GM18505 (cell line): ENCODE measurements around the gene LILRB3.
"Not testable (repeated sequence)": the region's sequence is repeated elsewhere in the genome, so short reads cannot be mapped to it uniquely, and the experiment has no call there.

Experiments used
- ATAC-seq: cut with Tn5 transposase; IDR thresholded peaks from one replicate; pipeline ENCODE4 v1.9.1; 2021; ENCODE audit not compliant: unreplicated experiment
- POLR2A ChIP-seq: IDR thresholded peaks from 4 replicates; pipeline ENCODE4 v1.6.1; 2011; ENCODE audit warnings: borderline replicate concordance; ENCODE audit not compliant: insufficient read depth, insufficient read length; ENCODE audit errors: extremely low read depth

LILRB3 gene

GRCh38 chr19:54231077-54231931 lies 8.5 kb upstream of the LILRB3 start:
- no peak for ATAC-seq
- TF ChIP-seq POLR2A, result no peak

- no peak for ATAC-seq
- no peak for TF ChIP-seq POLR2A
Observed at GRCh38 chr19:54230031-54230430, 7.2 kb upstream of the LILRB3 start.

DNA sequence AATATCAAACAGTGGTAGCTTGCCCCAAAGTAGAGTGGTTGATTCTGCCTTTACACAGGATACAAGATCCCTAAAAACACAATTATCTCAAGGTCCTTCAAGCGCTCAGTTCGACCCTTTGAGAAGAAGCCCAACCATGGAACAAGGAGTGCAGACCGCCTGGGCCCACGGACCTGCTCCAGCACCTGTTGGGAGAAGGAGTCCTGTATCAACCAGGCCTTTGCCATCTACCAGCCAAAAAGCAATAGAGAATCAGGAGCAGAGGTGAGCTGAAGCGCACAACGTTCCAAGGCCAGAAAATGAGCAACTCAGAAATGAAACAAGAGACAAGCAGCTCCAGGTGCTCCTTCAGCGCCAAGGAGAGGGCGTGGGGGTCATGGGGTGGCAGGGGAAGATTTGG lies 6.3 kb upstream of the LILRB3 start:
- ATAC-seq, result no peak
- no peak for TF ChIP-seq POLR2A

- ATAC-seq, result not testable (repeated sequence)
Observed at GRCh38 chr19:54224619-54225018, 1.8 kb upstream of the LILRB3 start.

- not testable (repeated sequence) for ATAC-seq
Observed at GRCh38 chr19:54223937-54224281, 1.1 kb upstream of the LILRB3 start.

DNA sequence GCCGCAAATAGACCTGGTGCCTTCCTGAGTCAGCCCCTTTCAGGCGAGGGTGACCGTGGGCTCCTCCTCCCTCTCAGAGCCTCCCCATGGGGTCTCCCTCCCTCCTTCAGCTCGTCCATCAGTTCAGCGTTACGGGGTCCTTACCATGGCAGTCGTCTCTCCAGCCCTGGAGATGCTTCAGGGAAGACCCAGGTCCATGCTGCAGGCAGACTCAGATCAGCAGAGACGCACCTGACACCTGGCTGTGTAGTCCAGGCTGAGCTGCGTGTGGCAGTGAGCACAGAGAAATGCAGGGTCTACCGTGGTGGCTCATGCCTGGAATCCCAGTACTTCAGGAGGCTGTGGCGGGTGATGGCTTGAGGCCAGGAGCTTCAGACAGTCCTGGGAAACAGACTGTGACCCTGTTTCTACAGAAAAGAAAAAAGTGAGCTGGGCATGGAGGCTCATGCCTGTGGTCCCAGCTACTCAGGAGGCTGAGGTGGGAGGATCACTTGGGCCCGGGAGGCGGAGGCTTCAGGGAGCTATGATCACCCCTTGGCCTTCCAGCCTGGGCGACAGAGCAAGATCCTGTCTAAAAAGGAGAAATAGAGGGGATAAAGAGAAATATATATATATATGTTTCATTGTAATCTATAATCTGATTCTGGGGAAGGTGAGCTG lies 600 bp upstream of the LILRB3 start:
- ATAC-seq, result not testable (repeated sequence)

- ATAC-seq, result not testable (repeated sequence)
Observed at GRCh38 chr19:54221947-54222346, 860 bp downstream of the LILRB3 start.

DNA sequence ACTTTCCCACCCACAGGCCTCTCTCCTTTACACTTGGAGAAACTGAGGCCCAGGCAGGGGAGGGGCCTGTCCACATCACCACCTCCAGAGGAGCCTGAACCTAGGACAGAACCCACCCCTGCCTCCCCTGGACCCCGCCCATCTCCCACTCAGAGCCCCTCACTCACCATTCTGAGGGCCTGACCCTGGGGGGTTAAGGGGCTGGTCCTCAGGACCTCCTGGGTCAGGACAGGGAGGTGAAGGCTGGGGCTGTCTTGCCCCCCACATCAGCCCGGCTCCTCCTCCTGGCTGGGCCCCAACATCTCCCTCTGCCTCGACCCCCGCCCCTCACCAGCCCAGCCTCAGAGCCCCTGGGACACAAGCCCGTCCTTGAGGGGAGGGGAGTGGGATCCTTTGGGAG lies 3.1 kb downstream of the LILRB3 start:
- ATAC-seq, result not testable (repeated sequence)

DNA sequence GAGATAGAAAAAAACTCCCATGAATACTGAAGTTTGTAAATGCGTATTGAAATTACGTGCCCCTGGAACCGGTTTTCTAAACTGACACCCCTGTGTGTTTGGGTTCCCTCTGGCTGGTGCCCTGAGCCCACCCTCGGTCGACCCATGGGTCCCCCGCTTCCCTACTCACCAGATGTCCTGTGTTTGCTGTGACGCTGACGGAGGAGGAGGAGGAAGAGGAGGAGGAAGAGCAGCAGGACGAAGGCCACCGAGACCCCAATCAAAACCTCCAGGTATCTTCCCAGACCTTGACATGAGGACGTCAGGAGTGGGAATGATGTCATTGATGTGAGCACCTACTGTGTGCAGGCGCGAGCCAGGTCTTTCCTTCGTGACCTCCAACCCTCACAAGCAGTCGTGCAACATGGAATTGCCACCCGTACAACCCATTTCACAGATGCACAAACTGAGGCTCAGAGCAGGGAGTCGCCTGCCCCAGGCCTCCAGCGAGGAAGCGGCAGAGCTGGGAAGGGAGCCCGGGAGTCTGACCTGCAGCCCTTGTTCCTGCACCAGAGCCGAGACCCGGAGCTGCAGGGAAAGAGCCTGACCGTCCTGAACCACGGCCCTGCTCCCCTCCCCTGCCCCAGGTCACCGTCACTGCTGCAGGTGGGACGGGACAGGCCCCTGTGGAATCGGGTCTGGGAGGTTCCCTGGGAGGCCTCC lies 3.7 kb downstream of the LILRB3 start:
- TF ChIP-seq POLR2A, result no peak
- ATAC-seq, result no peak

GRCh38 chr19:54218259-54218658 lies 4.5 kb downstream of the LILRB3 start:
- ATAC-seq, result no peak
- TF ChIP-seq POLR2A, result no peak

- not testable (repeated sequence) for ATAC-seq
Observed at GRCh38 chr19:54217517-54218247, 5.1 kb downstream of the LILRB3 start.

DNA sequence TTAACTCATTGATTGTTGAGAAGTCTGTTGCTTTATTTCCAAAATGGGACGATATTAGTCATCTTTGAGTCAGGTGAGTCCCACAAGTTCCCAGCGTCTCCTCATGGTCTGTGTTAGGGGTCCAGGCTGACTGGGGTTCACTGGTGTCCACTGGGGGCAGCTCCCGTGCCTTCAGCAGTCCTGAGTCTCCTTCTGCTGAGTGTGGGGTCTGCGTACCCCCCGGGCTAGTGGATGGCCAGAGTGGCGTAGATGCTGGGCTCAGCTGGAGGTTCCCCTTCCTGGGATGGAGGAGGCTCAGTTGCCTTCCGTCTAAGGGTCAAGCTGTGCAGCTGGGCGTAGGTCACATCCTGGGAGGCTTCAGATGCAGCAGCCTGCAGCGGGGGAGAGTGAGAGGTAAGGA lies 5.9 kb downstream of the LILRB3 start:
- no peak for ATAC-seq
- TF ChIP-seq POLR2A, result no peak

- not testable (repeated sequence) for ATAC-seq
Observed at GRCh38 chr19:54214734-54215133, 8.1 kb downstream of the LILRB3 start.

DNA sequence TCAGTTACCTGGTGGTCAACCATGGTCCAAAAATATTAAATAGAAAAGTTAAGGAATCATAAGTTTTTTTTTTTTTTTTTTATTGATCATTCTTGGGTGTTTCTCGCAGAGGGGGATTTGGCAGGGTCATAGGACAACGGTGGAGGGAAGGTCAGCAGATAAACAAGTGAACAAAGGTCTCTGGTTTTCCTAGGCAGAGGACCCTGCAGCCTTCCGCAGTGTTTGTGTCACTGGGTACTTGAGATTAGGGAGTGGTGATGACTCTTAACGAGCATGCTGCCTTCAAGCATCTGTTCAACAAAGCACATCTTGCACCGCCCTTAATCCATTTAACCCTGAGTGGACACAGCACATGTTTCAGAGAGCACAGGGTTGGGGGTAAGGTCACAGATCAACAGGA lies 8.6 kb downstream of the LILRB3 start:
- ATAC-seq, result not testable (repeated sequence)
